ENCODE measurements around the gene SIRPA.

The SIRPA gene

GRCh38 chr20:1894951-1895673 is at the start of gene SIRPA:
SIRPA (plus strand) TSS chr20:1895407; CDS start chr20:1895448, 41 bp downstream.
- no peak for DNase-seq (ENCODE audit: low read depth)

GRCh38 chr20:1845701-1846100 is 49.5 kb upstream of the SIRPA start:
- DNase-seq (ENCODE audit: low read depth), result no peak

DNA sequence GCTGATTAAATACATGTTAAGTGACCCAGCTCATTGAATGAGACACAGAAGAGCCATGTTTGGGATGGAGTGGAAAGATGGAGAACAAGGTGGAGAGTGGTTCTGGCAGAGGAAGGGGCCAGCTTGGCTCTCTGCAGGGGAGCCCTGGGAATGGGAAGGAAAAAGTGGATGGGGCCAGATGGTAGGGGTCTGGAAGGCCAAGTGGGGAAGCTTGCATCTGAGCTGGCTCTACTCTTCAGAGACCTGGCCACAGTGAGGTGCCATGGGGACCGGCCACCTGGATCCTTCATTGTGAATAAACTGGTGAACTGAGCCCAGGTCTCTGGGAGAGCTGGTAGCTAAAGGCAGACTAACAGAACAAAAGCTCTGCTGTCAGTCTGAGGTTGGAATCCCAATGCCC is 48.9 kb upstream of the SIRPA start:
- DNase-seq (ENCODE audit: low read depth), result no peak

GRCh38 chr20:1846876-1847275 is 48.3 kb upstream of the SIRPA start:
- DNase-seq (ENCODE audit: low read depth), result no peak

GRCh38 chr20:1847780-1848179 is 47.4 kb upstream of the SIRPA start:
- DNase-seq (ENCODE audit: low read depth), result no peak

GRCh38 chr20:1848373-1848772 is 46.8 kb upstream of the SIRPA start:
- DNase-seq (ENCODE audit: low read depth), result no peak

GRCh38 chr20:1851396-1851795 is 43.8 kb upstream of the SIRPA start:
- no peak for DNase-seq (ENCODE audit: low read depth)

GRCh38 chr20:1853473-1853872 is 41.7 kb upstream of the SIRPA start:
- DNase-seq (ENCODE audit: low read depth), result no peak

DNA sequence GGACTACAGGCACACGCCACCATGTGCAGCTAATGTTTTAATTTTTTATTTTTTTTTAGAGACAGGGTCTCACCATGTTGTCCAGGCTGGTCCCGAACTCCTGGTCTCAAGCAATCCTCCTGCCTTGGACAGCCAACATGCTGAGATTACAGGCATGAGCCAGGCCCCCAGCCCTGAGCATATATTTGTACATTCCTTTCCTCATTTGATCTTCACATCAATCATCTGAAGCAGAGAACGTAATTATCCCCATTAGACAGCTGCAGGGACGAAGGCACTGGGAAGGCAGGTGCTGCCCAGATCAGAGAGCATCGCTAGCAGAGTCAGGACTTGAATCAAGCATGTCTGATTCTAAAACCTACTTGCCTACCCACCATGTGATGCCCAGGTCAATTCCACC is 41.0 kb upstream of the SIRPA start:
- no peak for DNase-seq (ENCODE audit: low read depth)

DNA sequence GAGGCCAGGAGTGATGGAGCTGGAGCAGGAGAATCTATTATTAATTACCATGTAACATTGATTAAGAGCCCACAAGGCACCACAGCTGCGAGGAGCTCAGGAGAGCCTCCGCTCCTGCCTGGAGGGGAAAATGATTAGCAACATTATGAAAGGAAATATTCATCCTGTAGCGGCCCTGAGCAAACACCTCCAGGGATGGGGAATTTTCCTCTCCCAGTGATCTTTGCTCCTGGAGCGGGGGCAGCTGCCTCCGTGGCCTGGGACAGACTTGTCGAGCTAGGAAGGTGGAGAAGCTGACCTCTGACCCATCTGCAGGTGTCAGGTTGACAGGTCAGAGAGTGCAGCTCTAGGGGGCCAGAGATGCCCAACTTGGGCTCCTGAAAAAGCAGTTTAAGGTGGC is 40.1 kb upstream of the SIRPA start:
- no peak for DNase-seq (ENCODE audit: low read depth)

- DNase-seq (ENCODE audit: low read depth), result no peak
These were observed 39.5 kb upstream of the SIRPA start for GRCh38 chr20:1855690-1856089.

GRCh38 chr20:1856424-1856823 is 38.8 kb upstream of the SIRPA start:
- DNase-seq (ENCODE audit: low read depth), result no peak

GRCh38 chr20:1857466-1857865 is 37.7 kb upstream of the SIRPA start:
- DNase-seq (ENCODE audit: low read depth), result no peak

- DNase-seq (ENCODE audit: low read depth), result no peak
These were observed 36.3 kb upstream of the SIRPA start for GRCh38 chr20:1858871-1859270.

- DNase-seq (ENCODE audit: low read depth), result no peak
These were observed 34.8 kb upstream of the SIRPA start for GRCh38 chr20:1860446-1860845.

GRCh38 chr20:1861347-1861976 is 33.7 kb upstream of the SIRPA start:
- DNase-seq (ENCODE audit: low read depth), result no peak

DNA sequence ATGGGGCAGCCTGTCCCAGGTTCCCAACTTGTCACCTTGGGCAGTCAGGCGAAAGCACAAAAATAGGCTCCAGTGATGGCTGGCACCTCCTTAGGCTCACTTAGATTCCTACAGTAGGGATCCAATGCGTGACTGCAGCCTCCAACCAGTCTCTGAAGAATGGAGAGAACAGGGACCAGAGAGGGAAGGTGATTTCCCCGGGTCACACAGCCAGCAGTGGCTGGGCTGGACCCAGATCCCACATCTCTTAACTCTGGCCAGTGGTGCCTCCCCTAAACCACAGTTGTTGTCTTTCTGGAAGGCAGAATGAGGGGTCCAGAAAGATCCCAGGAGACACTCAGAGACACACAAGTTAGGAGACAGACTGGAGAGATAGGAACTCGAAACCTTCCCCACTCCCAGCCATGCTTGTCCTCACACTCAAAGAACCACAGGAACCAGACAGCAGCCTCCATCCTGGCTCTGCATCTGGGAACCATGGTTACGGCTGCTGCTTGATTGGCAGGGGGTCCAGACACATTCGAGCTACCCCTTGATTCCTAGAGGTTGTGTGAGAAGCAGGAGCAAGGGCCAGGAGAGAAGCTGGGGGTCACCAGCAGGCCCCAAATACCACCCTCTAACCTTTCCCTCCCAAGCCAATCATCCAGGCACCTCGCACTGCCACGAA is 33.1 kb upstream of the SIRPA start:
- DNase-seq (ENCODE audit: low read depth), result no peak

DNA sequence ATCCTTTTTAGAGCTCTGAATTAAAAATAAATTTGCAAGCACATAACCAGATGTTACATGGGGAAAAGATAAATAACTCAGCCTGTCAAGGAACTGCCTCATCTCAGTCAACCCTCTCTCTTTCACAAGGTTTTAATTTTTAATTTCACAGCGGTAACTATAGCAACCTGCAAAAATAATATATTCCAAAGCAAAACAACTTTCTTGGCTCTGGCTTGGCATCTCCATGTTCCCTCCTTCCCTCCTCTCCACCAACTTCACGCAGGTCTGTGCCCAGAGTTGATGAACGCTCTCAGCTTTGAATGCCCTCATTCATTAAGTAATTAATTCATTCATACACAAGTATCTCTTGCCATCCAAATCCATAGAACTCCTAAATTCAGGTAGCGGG is 32.5 kb upstream of the SIRPA start:
- no peak for DNase-seq (ENCODE audit: low read depth)

DNA sequence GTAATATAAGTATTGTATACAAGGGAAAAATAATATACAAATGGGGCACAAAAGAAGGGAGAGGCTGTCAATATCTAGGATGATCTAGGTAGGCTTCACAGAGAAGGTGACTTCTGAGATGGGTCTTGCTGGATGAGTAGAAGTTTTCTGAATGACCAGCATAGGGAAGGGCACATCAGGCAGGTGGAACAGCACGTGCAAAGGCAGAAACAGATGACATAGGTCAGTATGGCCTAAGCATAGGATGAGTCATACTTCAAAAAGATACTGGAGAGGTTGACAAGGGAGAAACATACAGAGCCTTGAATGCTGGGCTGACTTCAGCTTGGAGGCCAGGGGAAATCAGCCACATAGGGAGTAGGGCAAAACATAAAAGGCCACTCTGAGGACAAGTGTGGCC is 31.9 kb upstream of the SIRPA start:
- no peak for DNase-seq (ENCODE audit: low read depth)

GRCh38 chr20:1866834-1867233 is 28.4 kb upstream of the SIRPA start:
- DNase-seq (ENCODE audit: low read depth), result no peak

DNA sequence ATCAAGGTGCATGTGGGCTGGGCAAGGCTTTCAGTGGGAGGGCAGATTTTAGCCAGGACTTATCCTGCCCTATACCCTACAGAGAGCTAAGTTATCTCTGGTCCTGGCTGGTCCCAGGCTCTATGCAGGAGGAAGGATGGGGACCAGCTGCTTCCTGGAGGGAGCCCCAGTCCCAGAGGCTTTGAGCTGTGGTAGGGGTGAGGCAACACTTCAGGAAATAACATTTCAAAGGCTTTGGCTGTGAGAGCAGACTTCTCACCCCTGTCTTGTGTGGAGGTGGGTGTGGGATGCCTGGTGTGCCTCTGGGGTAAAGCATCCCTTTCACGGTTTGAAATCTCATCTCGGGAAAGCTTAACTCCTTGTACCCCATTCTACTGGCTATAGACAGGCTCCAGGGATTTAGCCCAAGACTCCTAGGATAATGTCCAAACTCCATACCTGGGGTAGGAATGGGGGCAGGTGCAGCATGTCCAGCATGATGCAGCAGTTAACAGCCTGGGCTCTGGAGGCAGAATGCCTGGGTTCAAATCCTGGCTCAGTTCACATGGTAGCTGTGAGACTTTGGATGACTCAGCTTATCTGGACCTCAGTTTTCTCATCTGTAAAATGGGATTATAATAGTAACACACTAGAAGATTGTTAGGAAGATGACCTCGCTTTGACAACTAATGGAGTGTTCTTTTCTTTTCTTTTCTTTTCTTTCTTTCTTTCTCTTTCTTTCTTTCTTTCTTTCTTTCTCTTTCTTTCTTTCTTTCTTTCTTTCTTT is 27.5 kb upstream of the SIRPA start:
- DNase-seq (ENCODE audit: low read depth), result no peak

DNA sequence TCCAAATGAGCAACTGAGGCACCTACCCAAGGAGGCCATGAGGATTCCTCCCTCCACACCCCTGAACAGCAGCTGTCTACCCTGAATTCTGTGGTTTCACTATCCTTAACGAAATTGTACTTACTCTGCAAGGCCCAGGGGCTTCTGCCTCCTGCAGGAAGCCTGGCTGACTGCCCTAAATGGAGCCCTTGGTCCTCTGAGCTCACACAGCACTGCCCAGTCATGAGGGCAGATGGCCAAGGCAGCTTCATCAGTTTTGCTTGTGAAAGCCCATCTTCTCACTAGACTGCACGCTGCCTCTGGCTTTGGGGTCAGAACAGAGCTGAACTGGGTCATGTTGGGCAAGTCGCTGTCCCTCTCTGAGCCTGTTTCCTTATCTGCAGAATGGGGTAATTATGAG is 26.4 kb upstream of the SIRPA start:
- no peak for DNase-seq (ENCODE audit: low read depth)

DNA sequence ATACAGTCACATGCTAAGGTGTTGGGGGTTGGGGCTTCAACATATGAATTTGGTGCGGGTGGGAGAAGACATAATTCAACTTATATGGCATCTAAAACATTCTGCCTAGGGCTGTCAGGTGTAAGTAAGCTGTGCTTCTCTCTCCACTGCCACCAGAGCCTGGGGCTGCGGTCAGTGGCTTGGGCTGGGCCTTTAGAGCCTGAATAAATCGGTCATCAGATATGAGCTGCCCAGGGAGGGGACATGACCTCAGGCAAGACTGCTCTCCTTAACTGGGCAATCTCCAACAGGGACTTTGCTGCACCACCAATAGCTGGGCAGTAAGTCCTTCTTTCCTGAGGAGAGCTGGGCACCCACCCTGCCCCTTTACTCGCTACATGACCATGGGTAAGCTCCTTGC is 24.9 kb upstream of the SIRPA start:
- no peak for DNase-seq (ENCODE audit: low read depth)
